ENCODE results near the gene ATXN7. TPM values are rescaled to one million over a fixed set of nuclear protein-coding genes. Genes with fewer than 3 reads are reported as not detected.

The ATXN7 gene
- total and polyA plus RNA-seq, 2 of the 4 experiments (the other 2 are of a cell fraction), result 8.6 to 13.6 TPM

DNA sequence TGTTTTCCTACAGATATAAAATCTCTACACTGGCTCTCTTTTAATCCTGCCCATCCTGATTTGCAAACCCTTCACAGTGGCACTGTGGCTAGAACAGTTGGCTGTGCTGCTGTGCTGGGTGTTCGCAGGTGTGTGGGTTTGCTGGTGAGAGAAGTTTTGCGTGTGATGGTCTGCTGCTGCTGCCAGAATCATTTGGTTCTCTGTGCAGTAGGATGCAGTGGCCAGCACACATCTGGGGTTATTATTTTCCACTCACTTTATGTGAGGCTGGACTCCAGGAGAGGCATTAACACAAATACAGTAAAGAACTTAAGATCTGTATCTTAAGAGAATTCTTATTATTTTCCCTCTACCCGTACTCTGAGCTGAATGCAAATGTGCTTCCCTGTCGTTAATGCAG is 175.7 kb downstream of the ATXN7 start:
- no peaks in the 10 kb centered on the region; the same call in 1 of the 2 replicates for H3K4me1 ChIP-seq (ENCODE audit: control insufficient read depth, insufficient read depth, low read length)
- dilution Hi-C loops (cut with HindIII; ENCODE audit: low sequenced_read_pairs, unreplicated experiment) (loop anchor here (25.0 kb wide), 1 partner anchor 423 kb away; no protein-coding TSS in a partner anchor), intact Hi-C loops (cut with micrococcal nuclease) (no loop called here), in situ Hi-C loops (cut with MboI; ENCODE audit: low sequenced_read_pairs) (loop anchor here (25.0 kb wide), 1 partner anchor 173 kb away; no protein-coding TSS in a partner anchor)
- H3K9ac ChIP-seq (ENCODE audit: low read depth, low read length), result no peak overlapping the region
- DNase-seq, result no peak
- ATAC-seq (ENCODE audit: low read depth), result no peak
- no peak overlapping the region for H3K4ac ChIP-seq (ENCODE audit: low read depth, low read length)
- H4K8ac ChIP-seq (ENCODE audit: low read depth in 2 of 2, low read length in 2 of 2), result no peak overlapping the region
- no peak overlapping the region for H4K5ac ChIP-seq (ENCODE audit: low read depth, low read length)
- H2BK15ac ChIP-seq (ENCODE audit: low read depth, low read length), result no peak overlapping the region
- H3K27me3 ChIP-seq (ENCODE audit: control insufficient read depth, insufficient read depth, low read length), result no peaks in the 10 kb centered on the region
- no peak overlapping the region for H3K56ac ChIP-seq (ENCODE audit: extremely low read depth, insufficient read depth, low read length)
- no peaks in the 10 kb centered on the region; the same call in 1 of the 2 replicates for H3K9me3 ChIP-seq (ENCODE audit: control insufficient read depth, insufficient read depth, low read length)
- H3K79me1 ChIP-seq (ENCODE audit: low read depth in 1 of 2, low read length in 2 of 2), result no peaks in the 10 kb centered on the region
- H4K20me1 ChIP-seq (ENCODE audit: insufficient read depth, low read length), result no peaks in the 10 kb centered on the region
- H3K4me2 ChIP-seq (ENCODE audit: low read depth, low read length), result no peak overlapping the region
- POLR2A ChIA-PET (ENCODE audit: unreplicated experiment), result no interaction called here
- H3K18ac ChIP-seq (ENCODE audit: low read depth, low read length), result no peak overlapping the region
- H4K91ac ChIP-seq (ENCODE audit: insufficient read depth, low read depth, low read length), result no peak overlapping the region
- H3K27ac ChIP-seq (ENCODE audit: insufficient read depth, low read length), result no peak overlapping the region
- no peak overlapping the region for H3K4me3 ChIP-seq (ENCODE audit: insufficient read depth, low read depth, low read length)
- no peak overlapping the region for H2AFZ ChIP-seq (replicated peaks; ENCODE audit: low read length, poor library complexity)
- H3K36me3 ChIP-seq (ENCODE audit: control insufficient read depth, insufficient read depth, low read length), result no peaks in the 10 kb centered on the region
- no peak overlapping the region for H2AK5ac ChIP-seq (ENCODE audit: low read depth, low read length)
- no TSS peak for BruUV-seq (replicated peaks)
- H3K23ac ChIP-seq (ENCODE audit: low read depth, low read length), result no peak overlapping the region
- CTCF ChIA-PET, result no interaction called here
- H2BK20ac ChIP-seq (ENCODE audit: low read depth, low read length), result no peak overlapping the region
- no CpG with 5 or more reads among the region's 4 CpGs for WGBS, 2 experiments (ENCODE audit: extremely low coverage in 2 of 2, insufficient read length in 1 of 2)
- no peak overlapping the region for H2AK9ac ChIP-seq (replicated peaks; ENCODE audit: low read depth, low read length, poor library complexity)
- TF ChIP-seq, protein P1, sequence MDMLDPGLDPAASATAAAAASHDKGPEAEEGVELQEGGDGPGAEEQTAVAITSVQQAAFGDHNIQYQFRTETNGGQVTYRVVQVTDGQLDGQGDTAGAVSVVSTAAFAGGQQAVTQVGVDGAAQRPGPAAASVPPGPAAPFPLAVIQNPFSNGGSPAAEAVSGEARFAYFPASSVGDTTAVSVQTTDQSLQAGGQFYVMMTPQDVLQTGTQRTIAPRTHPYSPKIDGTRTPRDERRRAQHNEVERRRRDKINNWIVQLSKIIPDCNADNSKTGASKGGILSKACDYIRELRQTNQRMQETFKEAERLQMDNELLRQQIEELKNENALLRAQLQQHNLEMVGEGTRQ (IDR thresholded peaks at IDR 0.05; ENCODE audit: low read depth, low read length), result no peak
- TF ChIP-seq BHLHE40 (IDR thresholded peaks at IDR 0.05; ENCODE audit: low read depth, low read length), result no peak
- no peak overlapping the region for H2BK5ac ChIP-seq (ENCODE audit: low read depth, low read length, poor library complexity, severe bottlenecking)
- no peak overlapping the region; the same call in 1 of the 2 replicates for H3K14ac ChIP-seq (replicated peaks; ENCODE audit: low read depth, low read length)
- H2BK120ac ChIP-seq (ENCODE audit: low read depth, low read length), result no peak overlapping the region
- H3K9me1 ChIP-seq (ENCODE audit: insufficient read depth, low read length), result peaks cover 3% of the 10 kb centered on the region; the same call in 1 of the 2 replicates
